ENCODE measurements around the gene AOAH.

The AOAH gene

DNA sequence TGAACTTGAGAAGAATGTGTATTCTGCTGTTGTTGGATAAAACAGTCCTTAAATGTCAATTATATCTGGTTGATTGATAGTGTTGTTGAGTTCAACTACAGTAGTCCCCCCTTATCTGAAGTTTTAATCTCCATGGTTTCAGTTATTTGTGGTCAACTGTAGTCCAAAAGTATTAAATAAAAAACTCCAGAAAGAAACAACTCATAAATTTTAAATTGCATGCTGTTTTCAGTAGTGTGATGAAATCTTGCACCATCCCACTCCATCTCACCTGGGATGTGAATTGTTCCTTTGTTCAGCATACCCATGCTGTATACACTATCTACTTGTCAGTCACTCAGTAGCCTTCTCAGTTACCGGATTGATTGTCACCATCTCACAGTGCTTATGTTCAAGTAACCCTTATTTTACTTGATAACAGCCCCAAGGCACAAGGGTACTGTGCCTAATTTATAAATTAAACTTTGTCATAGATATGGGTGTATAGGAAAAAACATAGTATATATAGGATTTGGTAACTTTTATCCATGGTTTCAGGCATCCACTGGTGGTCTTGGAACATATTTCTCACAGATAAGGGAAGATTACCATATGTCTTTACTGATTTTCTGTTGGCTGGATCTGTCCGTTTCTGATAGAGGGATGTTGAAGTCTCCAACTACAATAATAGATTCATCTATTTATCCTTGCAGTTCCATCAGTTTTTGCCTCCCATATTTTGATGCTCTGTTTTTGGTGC is 57.1 kb downstream of the AOAH start:
- Mint-ChIP-seq H3K27me3 (peaks cover 6% of the 10 kb centered on the region), H3K9me3 (no peaks in the 10 kb centered on the region), H3K36me3 (peaks cover 4% of the 10 kb centered on the region), H3K27ac (no peak overlapping the region), H3K4me1 (peaks cover 5% of the 10 kb centered on the region), H3K4me3 (no peak overlapping the region)
- ATAC-seq (ENCODE audit: low read depth) = no peak
- no peak for DNase-seq (ENCODE audit: low spot score in 2 of 2)

DNA sequence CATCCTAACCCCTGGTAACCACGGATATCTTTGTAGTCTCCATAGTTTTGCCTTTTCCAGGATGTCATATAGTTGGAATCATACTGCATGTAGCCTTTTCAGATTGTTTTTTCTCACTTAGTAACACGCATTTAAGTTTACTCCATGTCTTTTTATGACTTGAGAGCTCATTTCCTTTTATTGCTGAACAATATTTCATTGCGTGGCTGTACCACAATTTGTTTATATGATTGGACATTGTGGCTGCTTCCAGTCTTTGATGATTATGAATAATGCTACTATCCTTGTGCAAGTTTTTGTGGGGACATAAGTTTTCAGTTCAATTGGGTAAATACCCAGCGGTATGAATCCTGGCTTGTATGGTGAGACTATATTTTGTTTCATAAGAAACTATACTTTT is 60.8 kb downstream of the AOAH start:
- peaks cover 1% of the 10 kb centered on the region for H3K36me3 Mint-ChIP-seq
- H3K4me1 Mint-ChIP-seq = no peaks in the 10 kb centered on the region
- ATAC-seq (ENCODE audit: low read depth) (no peak), DNase-seq (ENCODE audit: low spot score in 2 of 2) (no peak)
- no peak overlapping the region for H3K4me3 Mint-ChIP-seq
- no peaks in the 10 kb centered on the region for H3K27me3 Mint-ChIP-seq
- H3K27ac Mint-ChIP-seq = no peak overlapping the region
- no peaks in the 10 kb centered on the region for H3K9me3 Mint-ChIP-seq

DNA sequence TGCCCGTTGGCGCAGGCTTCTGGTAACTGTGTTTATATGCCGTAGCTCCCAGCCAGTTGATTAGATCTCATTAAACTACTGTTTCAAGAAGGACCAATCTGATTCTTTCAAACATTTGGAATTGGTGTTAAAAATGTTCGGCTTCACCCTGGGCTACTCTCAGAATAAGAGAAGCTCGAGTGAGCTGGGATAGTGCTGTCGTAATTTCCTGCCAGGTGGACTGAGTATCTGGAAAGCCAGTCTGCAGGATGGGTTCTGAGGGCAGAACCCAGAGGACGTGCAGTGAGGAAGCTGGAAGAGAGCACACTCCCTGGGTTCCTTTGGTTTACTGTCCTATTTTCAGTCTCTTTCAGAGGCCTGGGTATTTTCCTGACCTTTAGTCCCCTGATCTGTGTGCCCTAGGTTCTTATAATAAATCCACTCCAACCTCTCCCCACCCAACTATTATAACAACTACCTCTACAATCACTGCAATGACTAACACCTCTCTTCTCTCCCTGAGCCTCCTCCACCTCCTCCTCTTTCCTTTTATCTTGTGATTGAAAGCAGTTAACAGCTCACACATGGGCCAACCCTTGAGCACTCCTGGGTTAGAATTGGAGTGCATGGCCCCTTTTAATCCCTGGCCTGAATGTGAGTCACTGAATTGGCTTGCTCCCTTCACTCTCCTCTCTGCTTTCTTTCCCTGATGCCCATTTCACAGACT is 63.0 kb downstream of the AOAH start:
- Mint-ChIP-seq H3K4me3 (no peak overlapping the region), H3K27ac (no peak overlapping the region), H3K27me3 (no peaks in the 10 kb centered on the region)

DNA sequence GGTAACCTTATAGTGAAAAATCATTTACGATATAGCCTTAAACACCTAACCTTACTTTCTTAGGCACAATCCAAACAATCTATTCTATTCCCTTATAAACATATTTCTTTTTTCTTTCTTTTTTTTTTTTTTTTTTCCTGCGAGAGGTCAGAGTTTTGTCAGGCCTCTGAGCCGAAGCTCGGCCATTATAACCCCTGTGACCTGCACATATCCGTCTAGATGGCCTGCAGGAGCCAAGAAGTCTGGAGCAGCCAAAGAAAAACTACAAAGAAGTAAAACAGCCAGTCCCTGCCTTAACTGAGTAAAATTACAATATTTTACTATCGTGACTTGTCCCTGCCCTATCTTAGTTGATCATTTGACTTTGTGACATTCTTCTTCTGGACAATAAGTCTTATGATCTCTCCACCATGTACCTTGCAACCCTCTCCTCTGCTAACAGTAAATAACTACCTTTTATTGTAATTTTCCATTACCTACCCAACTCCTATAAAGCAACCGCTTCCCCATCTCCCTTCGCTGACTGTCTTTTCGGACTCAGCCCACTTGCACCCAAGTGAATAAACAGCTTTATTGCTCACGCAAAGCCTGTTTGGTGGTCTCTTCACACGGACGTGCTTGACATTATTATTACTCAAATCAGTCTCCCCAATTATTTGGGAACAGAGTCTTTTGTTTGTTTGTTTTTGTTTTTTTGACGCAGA is 64.5 kb downstream of the AOAH start:
- Mint-ChIP-seq H3K27ac (no peak overlapping the region), H3K4me1 (no peaks in the 10 kb centered on the region), H3K9me3 (no peaks in the 10 kb centered on the region)

More for the DNA sequence above, 63.0 kb downstream of the AOAH start:
- Mint-ChIP-seq H3K4me1 (no peaks in the 10 kb centered on the region), H3K9me3 (no peaks in the 10 kb centered on the region), H3K36me3 (peaks cover under 1% of the 10 kb centered on the region)
- ATAC-seq (ENCODE audit: low read depth) = no peak
- DNase-seq (ENCODE audit: low spot score in 2 of 2) = no peak

DNA sequence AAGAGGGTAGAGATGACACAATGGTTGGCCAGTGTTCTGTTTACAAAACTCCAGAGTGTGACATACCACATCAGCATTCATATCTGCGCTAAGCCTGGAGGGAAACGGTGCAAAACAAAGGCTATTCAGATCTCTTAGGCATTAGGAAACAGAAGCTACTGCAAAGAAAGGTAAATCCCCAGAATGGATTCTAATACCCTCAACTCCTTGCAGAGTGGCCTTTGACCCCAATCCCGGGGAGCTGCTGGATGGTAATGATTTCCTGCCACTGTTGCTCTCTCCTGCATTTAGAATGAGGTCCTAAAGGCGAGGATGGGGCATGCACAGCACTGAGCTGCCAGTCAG is 65.2 kb downstream of the AOAH start:
- Mint-ChIP-seq H3K9me3 (no peaks in the 10 kb centered on the region), H3K27me3 (peaks cover under 1% of the 10 kb centered on the region), H3K4me1 (no peaks in the 10 kb centered on the region), H3K27ac (no peak overlapping the region), H3K4me3 (no peak overlapping the region), H3K36me3 (peaks cover 5% of the 10 kb centered on the region)
- no peak for ATAC-seq (ENCODE audit: low read depth)
- DNase-seq (ENCODE audit: low spot score in 2 of 2) = no peak

More for the DNA sequence above, 64.5 kb downstream of the AOAH start:
- peaks cover 5% of the 10 kb centered on the region for H3K36me3 Mint-ChIP-seq
- ATAC-seq (ENCODE audit: low read depth) (no peak), DNase-seq (ENCODE audit: low spot score in 2 of 2) (no peak)
- no peaks in the 10 kb centered on the region for H3K27me3 Mint-ChIP-seq
- no peak overlapping the region for H3K4me3 Mint-ChIP-seq

DNA sequence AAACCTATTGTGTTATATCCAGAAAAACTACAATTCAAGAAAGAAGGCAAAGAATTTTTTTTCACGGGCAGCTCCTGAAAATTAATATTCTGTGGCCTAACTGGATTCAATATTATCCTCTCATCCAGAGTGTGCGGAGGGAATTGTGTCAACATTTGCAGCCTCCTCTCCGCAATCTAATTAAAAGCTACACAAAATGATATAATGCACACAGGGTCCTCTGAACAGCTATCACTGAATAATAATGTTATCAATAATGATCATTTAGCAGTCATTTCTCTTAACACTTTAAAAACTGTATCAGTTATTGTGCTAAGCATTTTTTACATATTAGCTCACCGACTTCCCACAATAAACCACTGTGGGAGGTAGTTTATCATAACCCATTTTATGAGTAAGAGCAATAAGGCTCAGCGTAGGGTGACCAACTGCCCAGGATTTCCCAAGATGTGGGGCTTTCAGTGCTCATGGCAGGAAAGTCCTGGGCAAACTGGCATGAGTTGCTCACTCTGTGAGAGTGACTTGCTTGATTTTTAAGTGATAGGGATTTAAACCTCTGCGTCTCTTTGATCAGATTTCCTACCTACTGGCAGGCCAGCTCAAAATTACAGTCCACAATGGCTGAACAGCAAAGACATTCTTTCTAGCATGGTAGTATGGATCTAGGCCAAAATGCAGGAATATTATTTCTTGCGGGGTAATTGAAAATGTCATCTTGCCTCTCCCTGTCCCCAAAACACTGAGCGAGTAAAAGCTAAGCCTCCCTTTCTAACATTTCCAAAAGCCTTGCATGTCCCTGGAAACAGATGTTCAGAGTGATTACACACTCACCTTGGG is 65.7 kb downstream of the AOAH start:
- Mint-ChIP-seq H3K27ac (no peak overlapping the region), H3K4me1 (no peaks in the 10 kb centered on the region), H3K9me3 (no peaks in the 10 kb centered on the region), H3K4me3 (no peak overlapping the region), H3K36me3 (peaks cover 5% of the 10 kb centered on the region), H3K27me3 (peaks cover 1% of the 10 kb centered on the region)
- DNase-seq (ENCODE audit: low spot score in 2 of 2) (no peak), ATAC-seq (ENCODE audit: low read depth) (no peak)

DNA sequence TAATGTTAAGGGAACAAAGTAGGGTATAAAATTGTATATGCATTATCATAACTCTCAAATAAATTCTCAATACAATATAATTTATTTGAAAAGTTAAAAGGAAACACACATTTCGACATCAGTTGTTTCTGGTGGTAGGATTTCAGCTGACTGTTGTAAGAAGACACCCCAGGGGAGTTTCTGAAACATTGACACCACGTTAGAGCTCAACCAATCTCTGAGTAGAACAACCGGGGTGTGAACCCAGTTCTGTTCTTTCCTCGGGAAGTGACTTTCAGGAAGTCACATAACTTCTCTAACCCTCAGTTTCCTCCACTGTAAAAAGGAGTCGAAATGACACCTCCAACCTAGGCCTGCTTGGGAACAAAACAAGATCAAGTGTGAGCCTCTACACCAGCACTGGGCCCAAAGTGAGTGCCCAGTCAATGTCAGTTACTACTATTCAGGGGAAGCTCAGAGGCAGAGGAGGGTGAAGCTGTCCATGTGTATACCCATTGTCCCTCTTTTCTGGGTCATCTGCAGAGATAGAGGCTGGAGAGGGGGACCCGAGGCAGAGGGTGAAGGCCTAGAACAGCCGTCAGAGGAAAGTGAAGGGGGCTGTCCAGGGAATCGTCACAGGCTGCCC is 67.1 kb downstream of the AOAH start:
- no peak overlapping the region for H3K27ac Mint-ChIP-seq
- H3K4me3 Mint-ChIP-seq = no peak overlapping the region
- DNase-seq (ENCODE audit: low spot score in 2 of 2) = no peak
- peaks cover 4% of the 10 kb centered on the region for H3K27me3 Mint-ChIP-seq
- no peaks in the 10 kb centered on the region for H3K4me1 Mint-ChIP-seq
- ATAC-seq (ENCODE audit: low read depth) = no peak
- no peaks in the 10 kb centered on the region for H3K9me3 Mint-ChIP-seq
- peaks cover 5% of the 10 kb centered on the region for H3K36me3 Mint-ChIP-seq

DNA sequence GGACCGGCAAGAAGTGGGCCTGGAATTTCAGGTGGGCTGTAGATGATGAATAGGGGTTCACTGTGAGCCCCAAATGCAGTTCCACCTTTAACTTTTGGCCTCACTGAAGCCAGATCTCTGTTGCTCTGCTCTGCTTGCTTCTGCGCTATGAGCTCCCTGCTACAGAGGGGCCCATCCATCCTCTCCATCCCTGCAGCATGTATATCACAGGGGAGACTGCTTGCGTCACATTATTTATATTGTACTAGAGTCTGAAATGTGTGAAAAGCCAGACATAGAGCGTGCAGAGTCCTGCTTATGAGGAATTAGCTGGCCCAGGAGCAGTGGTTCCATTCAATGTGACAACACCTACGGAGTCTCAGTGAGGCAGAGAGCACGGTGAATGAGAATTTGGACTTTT is 69.9 kb downstream of the AOAH start:
- Mint-ChIP-seq H3K36me3 (peaks cover 5% of the 10 kb centered on the region), H3K27ac (no peak overlapping the region), H3K4me3 (no peak overlapping the region), H3K4me1 (no peaks in the 10 kb centered on the region), H3K9me3 (no peaks in the 10 kb centered on the region), H3K27me3 (peaks cover 9% of the 10 kb centered on the region)
- DNase-seq (ENCODE audit: low spot score in 2 of 2) (no peak), ATAC-seq (ENCODE audit: low read depth) (no peak)

DNA sequence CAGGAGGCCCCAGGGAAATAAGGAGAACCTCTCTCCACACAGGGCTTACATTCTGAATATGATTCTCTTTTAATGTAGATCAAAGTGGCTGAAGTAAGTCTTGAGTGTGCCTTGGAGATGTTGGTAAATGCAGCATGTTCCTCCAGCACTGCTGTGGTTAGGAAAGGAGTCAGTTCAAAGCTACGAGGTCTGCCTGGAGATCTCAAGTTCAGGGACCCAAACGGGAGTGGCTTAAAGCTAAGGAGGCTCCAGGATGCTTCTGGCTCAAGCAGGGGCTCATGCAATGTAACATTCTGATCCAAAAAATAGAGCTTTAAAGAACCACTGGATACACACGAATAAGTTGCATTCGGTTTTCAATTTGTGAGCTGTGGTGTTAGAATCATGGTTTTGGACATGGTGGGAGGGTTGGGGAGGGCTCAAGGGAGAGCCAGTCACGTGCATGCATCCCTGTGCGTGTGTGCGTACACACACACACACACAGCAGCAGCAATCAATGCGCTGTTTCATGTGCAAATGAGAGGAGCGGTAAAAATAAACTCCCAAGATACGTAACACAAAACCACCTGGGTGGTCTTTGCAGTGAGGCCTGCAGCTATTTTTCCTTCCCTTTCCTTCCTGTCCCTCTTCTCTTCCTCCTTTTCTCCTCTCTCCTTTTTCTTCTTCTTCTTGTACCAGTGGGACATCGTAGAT is 70.5 kb downstream of the AOAH start:
- Mint-ChIP-seq H3K9me3 (no peaks in the 10 kb centered on the region), H3K4me3 (no peak overlapping the region), H3K27me3 (peaks cover 9% of the 10 kb centered on the region), H3K27ac (no peak overlapping the region), H3K4me1 (no peaks in the 10 kb centered on the region), H3K36me3 (peaks cover 5% of the 10 kb centered on the region)
- DNase-seq (ENCODE audit: low spot score in 2 of 2) = no peak
- ATAC-seq (ENCODE audit: low read depth) = no peak

DNA sequence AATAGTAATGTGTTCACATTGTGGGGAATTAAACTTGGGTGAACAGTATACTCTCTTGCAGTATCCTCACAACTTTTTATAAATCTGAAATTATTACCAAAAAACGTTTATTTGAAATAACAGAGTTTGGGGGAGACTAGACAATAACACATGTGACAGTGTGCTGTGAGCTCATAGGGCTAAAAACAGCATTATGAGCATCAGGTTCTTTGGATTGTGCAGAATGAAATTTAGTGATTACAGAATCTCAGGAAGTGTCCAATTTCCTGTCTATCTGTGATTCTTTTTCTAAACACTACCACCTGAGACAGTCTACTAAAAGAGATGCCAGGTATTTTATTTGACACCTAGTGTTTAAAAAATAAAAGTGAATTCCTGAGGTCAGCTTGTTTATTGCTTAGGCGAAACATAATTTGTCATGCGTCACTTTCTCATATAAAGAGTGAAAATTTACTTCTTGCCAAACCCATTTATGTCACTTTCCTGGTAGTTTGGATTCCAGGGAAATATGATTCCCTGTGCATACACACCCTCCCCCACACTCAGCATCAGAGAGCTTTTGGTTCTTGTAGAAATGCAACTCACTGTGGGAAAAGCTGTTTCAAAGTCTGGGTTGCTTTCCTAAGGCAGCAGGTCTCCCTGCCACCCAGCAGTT is 71.2 kb downstream of the AOAH start:
- peaks cover 5% of the 10 kb centered on the region for H3K36me3 Mint-ChIP-seq

DNA sequence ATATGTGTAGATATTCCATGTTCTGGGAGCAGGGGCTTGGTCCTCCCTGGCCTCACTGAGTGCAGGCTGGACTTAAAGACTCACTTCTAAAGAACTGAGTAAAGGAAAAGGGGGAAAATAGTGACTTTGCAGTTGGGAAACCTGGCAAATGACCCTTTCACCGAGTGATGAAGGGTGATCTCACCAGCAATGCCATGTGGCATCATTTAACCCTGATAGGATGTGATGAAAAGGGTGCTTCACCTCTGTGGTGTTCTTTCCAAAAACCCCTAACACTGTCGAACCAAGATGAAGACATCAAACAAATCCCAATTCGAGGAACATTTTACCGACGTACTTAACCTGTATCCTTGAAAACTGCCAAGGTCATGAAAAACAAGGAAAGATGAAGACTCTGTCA is 71.9 kb downstream of the AOAH start:
- Mint-ChIP-seq H3K9me3 (no peaks in the 10 kb centered on the region), H3K4me3 (no peak overlapping the region), H3K4me1 (no peaks in the 10 kb centered on the region), H3K27ac (no peak overlapping the region), H3K36me3 (peaks cover 5% of the 10 kb centered on the region), H3K27me3 (peaks cover 9% of the 10 kb centered on the region)
- ATAC-seq (ENCODE audit: low read depth) = no peak
- DNase-seq (ENCODE audit: low spot score in 2 of 2) = no peak

More for the DNA sequence above, 71.2 kb downstream of the AOAH start:
- H3K4me1 Mint-ChIP-seq = no peaks in the 10 kb centered on the region
- no peak for DNase-seq (ENCODE audit: low spot score in 2 of 2)
- no peak overlapping the region for H3K4me3 Mint-ChIP-seq
- H3K27ac Mint-ChIP-seq = no peak overlapping the region
- no peak for ATAC-seq (ENCODE audit: low read depth)
- H3K9me3 Mint-ChIP-seq = no peaks in the 10 kb centered on the region
- H3K27me3 Mint-ChIP-seq = peaks cover 9% of the 10 kb centered on the region

DNA sequence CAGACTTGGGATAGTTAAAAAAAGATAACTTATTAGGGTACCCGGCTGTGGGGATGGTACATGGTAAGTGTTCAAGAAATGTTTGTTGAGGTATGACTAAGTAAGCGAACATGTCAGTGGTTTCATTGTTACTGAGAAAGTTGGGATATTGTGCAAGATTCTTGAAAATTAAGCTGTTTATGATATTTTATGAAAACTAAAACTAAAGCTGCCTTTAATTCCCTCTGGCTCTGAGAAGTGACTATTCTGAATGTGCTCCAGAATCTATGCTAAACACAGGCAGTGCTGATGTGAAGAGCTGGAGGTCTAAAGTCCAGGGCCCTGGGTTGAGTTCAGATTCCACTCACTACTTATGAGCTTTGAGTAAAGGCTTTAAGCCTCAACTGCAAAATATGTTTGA is 72.9 kb downstream of the AOAH start:
- Mint-ChIP-seq H3K36me3 (peaks cover 5% of the 10 kb centered on the region), H3K4me1 (no peaks in the 10 kb centered on the region), H3K9me3 (no peaks in the 10 kb centered on the region), H3K27ac (no peak overlapping the region), H3K27me3 (peaks cover 11% of the 10 kb centered on the region), H3K4me3 (no peak overlapping the region)
- no peak for ATAC-seq (ENCODE audit: low read depth)
- no peak for DNase-seq (ENCODE audit: low spot score in 2 of 2)

All from memory B cell (primary cell).